ENCODE measurements around the gene USP11. TPM values are rescaled to one million over a fixed set of nuclear protein-coding genes. Genes with fewer than 3 reads are reported as not detected.

The USP11 gene
- 22.4 and 24.2 TPM in 2 replicates for total RNA-seq

GRCh38 chrX:47232803-47233332 lies at the start of gene USP11:
Gene USP11, plus strand, starts transcription at chrX:47233009. Its CDS starts 35 bp downstream, at chrX:47233044.
- intact Hi-C loops (cut with micrococcal nuclease) = loop anchor here (1.0 to 5.0 kb wide), 7 partner anchors 15 to 769 kb away; partner anchors contain the start of genes CDK16, NDUFB11, UBA1 and UXT

GRCh38 chrX:47184486-47184885 lies 48.3 kb upstream of the USP11 start:
- intact Hi-C loops (cut with micrococcal nuclease) = no loop called here

- intact Hi-C loops (cut with micrococcal nuclease) = no loop called here
These were observed 47.6 kb upstream of the USP11 start for GRCh38 chrX:47185241-47185640.

- intact Hi-C loops (cut with micrococcal nuclease) = no loop called here
These were observed 46.6 kb upstream of the USP11 start for GRCh38 chrX:47186096-47186740.

- intact Hi-C loops (cut with micrococcal nuclease) = no loop called here
These were observed 45.6 kb upstream of the USP11 start for GRCh38 chrX:47187106-47187677.

GRCh38 chrX:47189906-47190305 lies 42.9 kb upstream of the USP11 start:
- intact Hi-C loops (cut with micrococcal nuclease) = loop anchor here (1.0 to 5.0 kb wide), 3 partner anchors 45 to 462 kb away; partner anchors contain the start of genes ELK1 and RBM10

GRCh38 chrX:47190445-47191269 lies 42.2 kb upstream of the USP11 start:
- intact Hi-C loops (cut with micrococcal nuclease) = loop anchor here (1.0 to 5.0 kb wide), 3 partner anchors 45 to 462 kb away; partner anchors contain the start of genes ELK1 and RBM10

- intact Hi-C loops (cut with micrococcal nuclease) = loop anchor here (5.0 kb wide), 2 partner anchors 176 to 461 kb away; partner anchors contain the start of gene ELK1
These were observed 41.5 kb upstream of the USP11 start for GRCh38 chrX:47191331-47191730.

GRCh38 chrX:47191806-47192401 lies 40.9 kb upstream of the USP11 start:
- intact Hi-C loops (cut with micrococcal nuclease) = loop anchor here (2.0 to 5.0 kb wide), 4 partner anchors 121 to 460 kb away; partner anchors contain the start of genes ELK1 and ZNF41

- intact Hi-C loops (cut with micrococcal nuclease) = loop anchor here (1.0 to 5.0 kb wide), 9 partner anchors 25 to 459 kb away; partner anchors contain the start of genes ARAF, CDK16, ELK1 and USP11
These were observed 39.2 kb upstream of the USP11 start, which contains the start of gene UBA1 for GRCh38 chrX:47193475-47194193. Gene UBA1, plus strand, starts transcription at chrX:47193829. Its CDS starts 4,974 bp downstream, at chrX:47198803.

- intact Hi-C loops (cut with micrococcal nuclease) = loop anchor here (5.0 kb wide), 2 partner anchors 173 to 458 kb away; partner anchors contain the start of gene ELK1
These were observed 38.5 kb upstream of the USP11 start for GRCh38 chrX:47194194-47194787.

GRCh38 chrX:47196098-47196497 lies 36.7 kb upstream of the USP11 start:
- intact Hi-C loops (cut with micrococcal nuclease) = no loop called here

GRCh38 chrX:47197526-47197925 lies 35.3 kb upstream of the USP11 start:
- intact Hi-C loops (cut with micrococcal nuclease) = no loop called here

- intact Hi-C loops (cut with micrococcal nuclease) = no loop called here
These were observed 34.7 kb upstream of the USP11 start for GRCh38 chrX:47198026-47198686.

GRCh38 chrX:47198687-47199080 lies 34.1 kb upstream of the USP11 start:
- intact Hi-C loops (cut with micrococcal nuclease) = no loop called here

GRCh38 chrX:47199286-47199685 lies 33.5 kb upstream of the USP11 start:
- intact Hi-C loops (cut with micrococcal nuclease) = no loop called here

GRCh38 chrX:47200385-47201150 lies 32.2 kb upstream of the USP11 start:
- intact Hi-C loops (cut with micrococcal nuclease) = no loop called here

- intact Hi-C loops (cut with micrococcal nuclease) = no loop called here
These were observed 31.4 kb upstream of the USP11 start for GRCh38 chrX:47201345-47201944.

Measured in T-helper 2 cell treated with Interferon-gamma antibody and Interleukin-4, amounts not matched to agents 100 ng/mL and 5 ng/mL, for 36 hours (primary cell).